ENCODE measurements around the gene DYNLRB1. TPM values are rescaled to one million over a fixed set of nuclear protein-coding genes. Genes with fewer than 3 reads are reported as not detected.

DYNLRB1 gene
- 42.8 and 93.7 TPM in 2 replicates for total RNA-seq

GRCh38 chr20:34516247-34517113, at the start of gene DYNLRB1:
TSS of gene DYNLRB1 (plus strand) at chr20:34516422. CDS start at chr20:34516459, 37 bp downstream.

GRCh38 chr20:34558320-34559218, 42.3 kb downstream of the DYNLRB1 start, which contains the start of gene MAP1LC3A:
TSS of gene MAP1LC3A (plus strand) at chr20:34558718. CDS start at chr20:34558869, 151 bp downstream.

Small RNA genes lying within 50 kb of the gene (small RNA-seq; reads per million reads assigned to genes)
- gene RF00019: not detected

Other genes with a start within 250 kb of the DYNLRB1 start
- 83.2 and 184 TPM in 2 replicates for gene AHCY, start 213.1 kb upstream of the DYNLRB1 start, total RNA-seq
- gene ITCH, start 153.1 kb upstream of the DYNLRB1 start, total RNA-seq: 80.4 and 86.4 TPM in 2 replicates
- 32.4 and 43.6 TPM in 2 replicates for gene MAP1LC3A, start 42.3 kb downstream of the DYNLRB1 start, total RNA-seq
- gene PIGU, start 160.7 kb downstream of the DYNLRB1 start, total RNA-seq: 6.7 and 16.5 TPM in 2 replicates
- gene TP53INP2, start 187.9 kb downstream of the DYNLRB1 start, total RNA-seq: 2.4 and 4.0 TPM in 2 replicates

Measured in placental epithelial cell (primary cell).